ENCODE measurements around the gene CCNG1. TPM values are rescaled to one million over a fixed set of nuclear protein-coding genes. Genes with fewer than 3 reads are reported as not detected.
"Not testable (repeated sequence)": the region's sequence is repeated elsewhere in the genome, so short reads cannot be mapped to it uniquely, and the experiment has no call there.

The CCNG1 gene
- total RNA-seq, 1 donor from 2014 or later = 263 TPM

- no peak for DNase-seq (ENCODE audit: low read depth)
Measured at GRCh38 chr5:163440954-163441353, 3.6 kb downstream of the CCNG1 start.

- no peak for DNase-seq (ENCODE audit: low read depth)
Measured at GRCh38 chr5:163444526-163444925, 7.1 kb downstream of the CCNG1 start.

GRCh38 chr5:163445345-163445744, 8.0 kb downstream of the CCNG1 start:
- no peak for DNase-seq (ENCODE audit: low read depth)

- DNase-seq (ENCODE audit: low read depth) = no peak
Measured at GRCh38 chr5:163447191-163447590, 9.8 kb downstream of the CCNG1 start.

GRCh38 chr5:163447875-163448274, 10.5 kb downstream of the CCNG1 start:
- DNase-seq (ENCODE audit: low read depth) = no peak

GRCh38 chr5:163448491-163448890, 11.1 kb downstream of the CCNG1 start:
- no peak for DNase-seq (ENCODE audit: low read depth)

GRCh38 chr5:163451489-163451888, 14.1 kb downstream of the CCNG1 start:
- no peak for DNase-seq (ENCODE audit: low read depth)

- no peak for DNase-seq (ENCODE audit: low read depth)
Measured at GRCh38 chr5:163453705-163454104, 16.3 kb downstream of the CCNG1 start.

- DNase-seq (ENCODE audit: low read depth) = not testable (repeated sequence)
Measured at GRCh38 chr5:163455406-163455805, 18.0 kb downstream of the CCNG1 start.

GRCh38 chr5:163456029-163456589, 18.7 kb downstream of the CCNG1 start:
- no peak for DNase-seq (ENCODE audit: low read depth)

GRCh38 chr5:163456840-163457239, 19.4 kb downstream of the CCNG1 start:
- DNase-seq (ENCODE audit: low read depth) = no peak

GRCh38 chr5:163458778-163459385, 21.5 kb downstream of the CCNG1 start:
- no peak for DNase-seq (ENCODE audit: low read depth)

- no peak for DNase-seq (ENCODE audit: low read depth)
Measured at GRCh38 chr5:163459462-163459818, 22.0 kb downstream of the CCNG1 start.

GRCh38 chr5:163459819-163460561, 22.6 kb downstream of the CCNG1 start, which contains the start of gene NUDCD2:
Gene NUDCD2, minus strand, starts transcription at chr5:163460102. Its CDS starts 52 bp downstream, at chr5:163460050.
- peak; percentile 99 for DNase-seq (ENCODE audit: low read depth)

- DNase-seq (ENCODE audit: low read depth) = no peak
Measured at GRCh38 chr5:163460562-163461171, 23.3 kb downstream of the CCNG1 start, which contains the start of gene HMMR. Gene HMMR, plus strand, starts transcription at chr5:163460632. Its CDS starts 61 bp downstream, at chr5:163460693.

GRCh38 chr5:163463063-163463435, 25.7 kb downstream of the CCNG1 start:
- no peak for DNase-seq (ENCODE audit: low read depth)

GRCh38 chr5:163467682-163468081, 30.3 kb downstream of the CCNG1 start:
- no peak for DNase-seq (ENCODE audit: low read depth)

- peak; percentile 44 for DNase-seq (ENCODE audit: low read depth)
Measured at GRCh38 chr5:163473635-163474243, 36.3 kb downstream of the CCNG1 start.

- DNase-seq (ENCODE audit: low read depth) = no peak
Measured at GRCh38 chr5:163475411-163475810, 38.0 kb downstream of the CCNG1 start.

- no peak for DNase-seq (ENCODE audit: low read depth)
Measured at GRCh38 chr5:163478126-163478981, 41.0 kb downstream of the CCNG1 start.

GRCh38 chr5:163478982-163479271, 41.5 kb downstream of the CCNG1 start:
- DNase-seq (ENCODE audit: low read depth) = no peak

Measured in myocyte (in vitro differentiated cells).